GM12878 (cell line): ENCODE measurements around the gene DTNBP1. TPM values are rescaled to one million over a fixed set of nuclear protein-coding genes. Genes with fewer than 3 reads are reported as not detected.

Experiments used
- ATAC-seq: fragments of 200-7000 bp; cut with Tn5 transposase; 3 replicates; pipeline ENCODE4 v1.9.1; 2020; ENCODE audit warnings: mild to moderate bottlenecking, moderate library complexity
- BruUV-seq: library from RNA; stranded (reverse); fragments of 400-500 nt; replicated peaks from 2 replicates; lab custom pipeline; 2021; lab: Mats Ljungman, UMichigan
- CTCF ChIA-PET: fragments of 300-600 bp; sonication (Branson Sonifier 250); formaldehyde crosslinking; extraction: SDS; loops from one replicate; lab custom pipeline; 2021; ENCODE audit warnings: inconsistent platforms; lab: Yijun Ruan, JAX
- POLR2A ChIA-PET: fragments of 350-600 bp; formaldehyde crosslinking; extraction: SDS; loops from one replicate; lab custom pipeline; 2021; ENCODE audit warnings: inconsistent platforms; lab: Charles Lee
- RAD21 ChIA-PET: fragments of 300-600 bp; sonication (Branson Sonifier 250); formaldehyde crosslinking; loops from one replicate; lab custom pipeline; 2023; ENCODE audit warnings: antibody characterized with exemption; ENCODE audit not compliant: unreplicated experiment; lab: Charles Lee
- SMC1A ChIA-PET: fragments of 300-600 bp; sonication (Branson Sonifier 250); formaldehyde crosslinking; loops from one replicate; lab custom pipeline; 2023; ENCODE audit not compliant: unreplicated experiment, uncharacterized antibody; lab: Charles Lee
- DNase-seq: peaks from one replicate; pipeline ENCODE4 v3.0.0-alpha.2; 2011; ENCODE audit warnings: low read depth, low spot score
- FAIRE-seq: peaks from 3 replicates; lab custom pipeline; 2011; peaks lifted over from hg19 to GRCh38; lab: Jason Lieb, UNC
- H2AFZ ChIP-seq: 2 replicates; pipeline ENCODE4 v1.6.0; 2011; ENCODE audit warnings: low read depth, low read length, control low read depth; ENCODE audit not compliant: control insufficient read depth
- H3K27ac ChIP-seq: 2 replicates; pipeline ENCODE4 v1.5.1; 2011; ENCODE audit warnings: control low read depth; ENCODE audit not compliant: control insufficient read depth, insufficient read depth
- H3K27me3 ChIP-seq, 2 experiments: replicated peaks in 1 of 2; 2 replicates each; pipeline versions ENCODE4 v1.6.0 to v1.6.1; 2011; ENCODE audit warnings: low read length in 1 of 2; ENCODE audit not compliant: control insufficient read depth in 2 of 2, insufficient read depth in 2 of 2
- H3K36me3 ChIP-seq, 2 experiments: 2 replicates each; pipeline ENCODE4 v1.5.1; 2011; ENCODE audit warnings: low read length in 1 of 2; ENCODE audit not compliant: control insufficient read depth in 2 of 2, insufficient read depth in 2 of 2
- H3K4me1 ChIP-seq: 2 replicates; pipeline ENCODE4 v1.6.1; 2011; ENCODE audit warnings: mild to moderate bottlenecking, low read length, moderate library complexity, mixed read lengths; ENCODE audit not compliant: control insufficient read depth, insufficient read depth
- H3K4me2 ChIP-seq: 2 replicates; pipeline ENCODE4 v1.6.0; 2011; ENCODE audit warnings: control low read depth; ENCODE audit not compliant: control insufficient read depth, insufficient read depth
- H3K4me3 ChIP-seq: fragments of 200-600 bp; sonication (generic); 2 replicates; pipeline ENCODE4 v1.5.1; 2016
- H3K79me2 ChIP-seq: 2 replicates; pipeline ENCODE4 v1.6.0; 2011; ENCODE audit warnings: low read length; ENCODE audit not compliant: control insufficient read depth, insufficient read depth
- H3K9ac ChIP-seq: 2 replicates; pipeline ENCODE4 v1.8.0; 2011; ENCODE audit warnings: low read length, control low read depth, mixed read lengths; ENCODE audit not compliant: control insufficient read depth, insufficient read depth
- H3K9me3 ChIP-seq: replicated peaks from 3 replicates; pipeline ENCODE4 v1.5.1; 2011; ENCODE audit warnings: mild to moderate bottlenecking, low read length; ENCODE audit not compliant: control insufficient read depth, insufficient read depth
- H4K20me1 ChIP-seq: 2 replicates; pipeline ENCODE4 v1.6.0; 2011; ENCODE audit not compliant: control insufficient read depth, insufficient read depth
- LARP7 ChIP-seq: fragments of 450-650 bp; IDR thresholded peaks from 2 replicates; pipeline ENCODE4 v1.6.1; 2017; ENCODE audit warnings: mild to moderate bottlenecking
- REST ChIP-seq: IDR thresholded peaks from 2 replicates; pipeline ENCODE4 v1.6.1; 2012; ENCODE audit warnings: mild to moderate bottlenecking, low read depth, low read length
- WGBS: methylation state at CpG from one replicate; pipeline ENCODE4 v1.1.6; 2016; ENCODE audit warnings: low lambda C conversion rate; ENCODE audit not compliant: insufficient replicate concordance, insufficient coverage; ENCODE audit errors: missing lambda C conversion rate; 5-methylcytosine and 5-hydroxymethylcytosine counted together
- in situ Hi-C: fragments of 300-500 bp; cut with MboI; formaldehyde crosslinking; loops from 9 replicates; pipeline ENCODE4 v1.14.3; 2018; ENCODE audit warnings: mixed read lengths
- intact Hi-C: fragments of 100-400 bp; cut with micrococcal nuclease; formaldehyde crosslinking; loops from one replicate; pipeline ENCODE4 v1.14.2; 2022; ENCODE audit not compliant: unreplicated experiment
- polyA plus RNA-seq, 11 experiments: library from polyadenylated mRNA; depleted of rRNA in 4 of 11; unstranded in 6 of 11; stranded (reverse) in 5 of 11; fragments of >200 nt; fragmentation: Nextera tagmentation in 4 of 11; fragmentation: Illumina TruSeq in 1 of 11; extraction: Ambion mirVana in 4 of 11; extraction: Trizol in 1 of 11; gene quantifications; 1 replicate in 1 of 11; 2 replicates in 10 of 11; pipeline versions ENCODE4 v1.2.1 to v1.2.3, GENCODE V29; 2011 to 2016; ENCODE audit warnings: inconsistent platforms in 2 of 11, missing spikeins in 2 of 11, low read depth in 1 of 11
- total RNA-seq, 4 experiments: library from RNA; depleted of rRNA in 3 of 4; stranded (reverse); fragments of >200 nt in 3 of 4; fragmentation: Illumina TruSeq in 1 of 4; extraction: Trizol in 1 of 4; gene quantifications; 2 replicates each; pipeline versions ENCODE4 v1.2.1 to v1.2.3, GENCODE V29; 2013 to 2021

The DTNBP1 gene
- total and polyA plus RNA-seq, 10 of the 15 experiments (the other 5 are each of a cell fraction or from before 2014, with no cell fraction given): 7.1 to 40.3 (median 20.1) TPM

DNA sequence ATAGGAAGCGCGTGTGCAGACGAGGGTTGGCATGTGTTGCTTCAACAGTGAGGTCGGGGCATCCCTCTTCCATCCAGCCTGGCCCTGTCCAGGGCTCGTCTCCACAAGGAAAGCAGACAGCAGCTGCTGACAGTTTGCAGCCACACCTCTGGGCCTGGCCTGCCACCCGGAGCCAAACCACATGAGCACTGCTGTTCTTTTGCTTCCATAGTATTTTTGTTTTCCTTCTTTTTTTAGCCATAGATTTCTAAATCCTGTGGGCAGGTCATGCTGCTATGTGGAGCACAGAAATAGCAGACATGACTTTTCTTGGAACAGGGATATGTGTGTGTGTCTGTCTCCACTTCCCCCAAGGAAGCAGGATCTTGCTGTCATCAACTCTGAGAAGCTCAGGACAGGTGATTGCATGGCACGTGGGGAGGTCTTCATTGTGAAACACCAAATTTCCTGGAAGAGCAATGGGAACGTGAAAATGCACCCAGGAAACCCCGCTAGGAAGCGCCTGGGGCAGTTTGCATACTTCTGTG, 167.4 kb downstream of the DTNBP1 start:
- Histone ChIP-seq H3K36me3 (peaks cover 23 to 43% of the 10 kb centered on the region in 2 experiments), H3K9ac (no peak overlapping the region), H3K4me1 (no peaks in the 10 kb centered on the region), H3K79me2 (no peaks in the 10 kb centered on the region; the same call in 1 of the 2 replicates), H3K27me3 (no peaks in the 10 kb centered on the region), H3K4me2 (no peak overlapping the region)
- 83% methylated on average over 10 of the region's 10 CpGs for WGBS
- POLR2A ChIA-PET: no interaction called here
- in situ Hi-C loops (loop anchor here (25.0 kb wide), 1 partner anchor 1283 kb away; no protein-coding TSS in a partner anchor), intact Hi-C loops (no loop called here)
- SMC1A ChIA-PET: no interaction called here
- ATAC-seq: no peak
- TF ChIP-seq REST: no peak
- TF ChIP-seq LARP7: no peak
- TF ChIP-seq, all 136 proteins: peak for 0
- DNase-seq: no peak
- FAIRE-seq: no peak
- no peak overlapping the region for H2AFZ ChIP-seq
- H3K9me3 ChIP-seq: no peaks in the 10 kb centered on the region
- H3K4me3 ChIP-seq: no peak overlapping the region
- CTCF ChIA-PET: interaction anchor here (0.7 kb wide), 1 partner anchor 14 kb away, joined by 3 read pairs; no protein-coding TSS in a partner anchor
- no peaks in the 10 kb centered on the region for H4K20me1 ChIP-seq
- H3K27ac ChIP-seq: no peak overlapping the region
- BruUV-seq: no TSS peak
- RAD21 ChIA-PET: no interaction called here
